NCI-H748 (cell line): ENCODE measurements around the gene CNDP1.

ENCODE experiments used
- DNase-seq: peaks from one replicate; lab custom pipeline; 2025; ENCODE audit not compliant: unreplicated experiment; lab: John Stamatoyannopoulos, UW

Gene CNDP1

DNA sequence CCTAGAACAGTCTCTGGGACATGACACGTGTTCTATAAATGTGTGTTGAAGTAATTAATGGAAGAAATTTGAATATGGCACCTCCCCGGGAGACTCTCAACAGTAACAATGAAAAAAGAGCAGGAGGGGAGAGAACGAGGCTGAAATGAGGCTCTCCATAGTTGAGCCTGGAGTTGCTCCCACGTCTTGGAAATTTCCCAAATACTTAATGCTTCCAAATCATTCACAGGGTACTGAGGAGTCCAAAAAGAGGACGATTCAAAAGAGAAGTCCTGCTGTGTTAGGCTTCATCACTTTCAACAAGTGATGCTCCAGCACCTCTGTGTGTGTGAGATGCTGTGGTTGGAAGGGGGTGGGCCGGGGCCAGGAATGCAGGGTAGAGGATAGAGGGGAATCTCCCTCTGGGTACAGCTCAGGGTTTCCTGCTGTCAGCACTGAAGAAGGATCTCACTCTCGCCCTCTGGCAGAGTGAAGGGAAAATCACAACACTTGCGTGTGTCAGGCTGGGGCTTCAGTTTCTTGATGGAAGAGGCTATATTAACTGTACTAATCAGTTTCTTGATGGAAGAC, 45.3 kb downstream of the CNDP1 start:
- DNase-seq: no peak

DNA sequence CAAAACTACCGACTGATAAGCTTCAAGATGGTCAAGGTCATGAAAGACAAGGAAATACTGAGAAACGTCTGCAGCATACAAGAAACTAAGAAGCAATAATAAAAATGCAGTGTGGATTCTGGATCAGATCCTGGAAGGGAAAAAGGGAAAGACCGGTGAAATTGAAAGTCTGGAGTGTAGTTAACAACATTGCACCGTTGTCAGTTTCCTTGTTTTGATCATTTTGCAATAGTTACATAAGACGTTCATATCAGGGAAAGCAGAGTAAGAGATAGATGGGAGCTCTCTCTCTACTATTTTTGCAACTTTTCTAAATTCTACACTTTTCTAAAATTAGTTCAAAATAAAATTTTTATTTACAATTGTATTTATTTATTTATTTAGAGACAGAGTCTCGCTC, 48.3 kb downstream of the CNDP1 start:
- no peak for DNase-seq

DNA sequence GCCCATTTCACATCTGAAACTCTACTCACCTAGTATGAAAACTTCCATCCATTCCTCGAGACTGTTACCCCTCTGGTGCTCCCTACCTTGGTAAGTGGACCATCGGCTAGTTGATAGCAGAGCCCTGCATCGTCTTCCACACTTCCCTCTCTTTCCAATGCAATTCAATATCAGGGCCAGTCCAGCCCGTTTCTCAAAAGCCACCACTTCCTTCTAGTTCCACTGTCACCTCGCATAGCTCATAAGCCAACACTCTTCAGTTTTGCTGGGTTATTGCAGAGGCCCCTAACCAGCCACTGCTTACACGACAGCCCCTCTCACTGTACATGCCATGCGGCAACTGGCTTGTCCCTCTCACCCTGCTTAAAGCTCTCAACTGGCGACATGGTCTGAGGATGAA, 53.1 kb downstream of the CNDP1 start:
- no peak for DNase-seq

DNA sequence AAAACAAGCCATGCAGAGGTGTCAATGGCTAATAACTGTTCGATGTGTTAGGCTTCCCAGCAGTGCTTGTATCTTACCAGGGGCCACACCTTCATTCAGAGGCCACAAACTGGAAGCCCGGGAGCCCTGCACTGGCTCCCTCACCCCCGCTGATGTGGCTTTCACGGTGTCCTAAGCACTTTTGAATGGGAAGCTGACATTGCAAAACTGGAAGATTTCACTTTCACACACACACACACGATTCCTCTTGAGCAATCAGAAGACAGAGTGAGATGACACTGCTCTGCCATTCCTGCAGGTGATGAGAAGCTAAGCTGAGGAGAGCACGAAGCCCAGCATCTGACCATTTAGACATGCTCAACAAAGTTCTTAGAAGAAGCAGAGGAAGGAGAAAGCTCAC, 54.7 kb downstream of the CNDP1 start:
- no peak for DNase-seq

DNA sequence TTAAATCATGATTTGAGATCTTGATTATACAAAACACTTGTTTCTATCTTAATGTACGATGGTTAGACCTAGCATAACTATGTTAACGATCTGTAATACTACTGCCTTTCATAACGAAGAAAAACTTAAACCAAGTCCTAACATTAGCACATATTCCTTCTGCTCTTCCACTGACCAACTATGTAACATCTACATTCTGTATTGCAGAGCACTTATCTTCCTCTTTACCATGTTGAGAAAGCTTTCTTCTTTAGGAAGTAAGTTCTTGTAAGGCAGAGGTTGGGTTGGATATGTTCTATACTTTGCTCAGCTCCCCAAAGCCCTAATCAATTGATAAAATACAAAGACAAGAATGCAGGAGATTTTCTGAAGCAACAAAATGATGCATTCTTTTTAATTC, 55.5 kb downstream of the CNDP1 start:
- no peak for DNase-seq

DNA sequence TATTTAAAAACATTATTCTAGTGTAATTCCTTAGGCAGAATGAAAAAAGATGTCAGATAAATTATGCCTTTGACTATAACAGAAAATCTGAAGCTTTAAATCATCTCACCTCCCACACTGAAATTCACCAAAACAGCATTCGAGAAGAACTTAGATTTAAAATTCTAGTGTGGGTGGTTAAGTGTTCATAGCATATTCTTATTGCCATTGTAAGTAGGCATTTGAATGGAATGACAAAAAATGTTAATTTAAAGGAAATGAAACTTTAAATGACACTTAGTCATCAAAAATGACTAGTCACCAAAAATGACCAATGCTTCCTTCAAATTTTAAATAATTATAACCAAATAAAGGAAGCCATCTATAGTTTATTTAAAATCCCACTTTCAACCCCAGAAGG, 56.4 kb downstream of the CNDP1 start:
- DNase-seq: no peak

DNA sequence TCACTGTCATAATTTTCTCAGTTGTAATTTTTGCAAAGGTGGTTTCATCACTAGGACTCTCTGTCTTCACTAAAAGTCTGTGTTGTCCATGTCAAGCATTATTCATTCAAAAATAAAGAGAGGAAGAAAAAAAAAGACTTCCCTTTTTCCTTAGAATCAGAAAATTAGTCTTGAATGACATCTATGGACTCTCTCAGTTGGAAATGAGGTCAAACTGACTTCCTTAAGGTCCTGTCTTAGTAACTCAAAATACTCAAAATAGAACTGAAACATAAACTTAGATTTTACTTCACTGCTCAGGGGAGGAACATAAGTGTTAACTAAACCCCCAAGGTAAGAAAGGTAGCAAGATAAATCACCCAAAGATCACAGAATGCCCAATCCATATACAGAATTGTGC, 61.1 kb downstream of the CNDP1 start:
- no peak for DNase-seq

DNA sequence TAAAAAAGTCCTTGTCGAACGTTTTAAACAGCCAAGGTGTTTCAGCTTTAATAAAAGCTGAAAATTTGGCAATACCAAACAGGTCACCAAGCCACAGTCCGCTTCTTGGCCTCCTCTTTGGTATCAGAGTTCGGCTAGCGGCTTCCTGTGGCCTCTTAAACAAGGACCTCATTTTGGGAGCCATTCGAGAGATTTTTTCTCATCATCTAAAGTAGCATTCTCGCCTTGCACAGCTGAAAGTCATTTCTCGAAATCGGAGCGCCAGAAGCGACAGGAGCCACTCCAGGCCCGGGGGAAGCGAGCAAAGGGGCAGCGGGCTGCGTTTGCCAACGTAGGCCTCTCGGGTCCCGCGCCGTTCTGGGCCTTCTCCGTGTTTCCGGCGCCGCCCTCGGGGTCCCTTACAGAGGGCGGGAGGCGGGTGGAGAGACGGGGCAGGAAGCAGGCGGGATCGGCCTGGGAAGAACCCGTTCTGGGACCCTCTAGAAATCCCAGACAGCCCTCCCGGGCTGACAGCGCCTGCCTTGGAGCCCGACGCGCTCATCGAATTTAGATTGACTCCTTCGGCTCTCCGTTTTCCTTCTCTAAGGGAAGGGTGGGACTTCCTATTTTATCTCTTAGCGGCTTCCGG, 62.8 kb downstream of the CNDP1 start:
- peak; percentile 89 for DNase-seq

DNA sequence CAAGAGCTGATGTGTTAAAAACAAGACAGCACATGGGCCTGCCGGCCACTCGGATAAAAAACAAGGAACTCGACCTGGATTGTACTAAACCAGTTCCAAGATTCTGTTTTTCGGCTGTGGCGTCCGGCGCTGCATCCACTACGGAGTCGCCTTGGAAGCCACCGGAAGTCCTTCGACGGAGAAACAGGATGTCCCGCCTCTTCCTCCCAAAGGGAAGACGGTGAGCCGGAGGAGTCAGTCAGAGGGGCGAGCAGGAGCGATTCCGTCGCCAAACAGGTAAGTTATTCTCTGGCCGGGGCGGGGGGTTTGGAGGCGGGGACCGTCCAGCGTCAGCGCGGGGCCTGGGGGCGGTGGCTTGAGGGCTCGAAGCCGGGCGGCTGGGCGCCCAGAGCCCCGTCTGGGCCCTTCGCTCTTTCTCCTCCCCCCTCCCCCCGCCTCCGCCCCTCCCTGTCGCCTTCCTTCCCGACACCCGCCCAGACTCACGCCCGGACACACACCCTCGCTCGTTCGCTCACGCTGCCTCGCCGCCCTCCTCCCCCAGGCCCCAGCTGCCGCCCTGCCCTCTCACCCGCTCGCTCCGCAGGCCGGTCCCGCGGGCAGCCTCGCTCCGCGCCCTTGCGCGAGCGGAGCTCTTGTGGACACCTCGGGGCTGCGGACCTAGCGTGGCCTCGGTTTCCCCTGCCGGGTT, 63.5 kb downstream of the CNDP1 start, which contains the start of gene ZNF407:
ZNF407 (plus strand) TSS at position 209 of the 688 bp plus-strand sequence. CDS start 33,150 bp downstream, outside the sequence.
- DNase-seq: peak; percentile 95

DNA sequence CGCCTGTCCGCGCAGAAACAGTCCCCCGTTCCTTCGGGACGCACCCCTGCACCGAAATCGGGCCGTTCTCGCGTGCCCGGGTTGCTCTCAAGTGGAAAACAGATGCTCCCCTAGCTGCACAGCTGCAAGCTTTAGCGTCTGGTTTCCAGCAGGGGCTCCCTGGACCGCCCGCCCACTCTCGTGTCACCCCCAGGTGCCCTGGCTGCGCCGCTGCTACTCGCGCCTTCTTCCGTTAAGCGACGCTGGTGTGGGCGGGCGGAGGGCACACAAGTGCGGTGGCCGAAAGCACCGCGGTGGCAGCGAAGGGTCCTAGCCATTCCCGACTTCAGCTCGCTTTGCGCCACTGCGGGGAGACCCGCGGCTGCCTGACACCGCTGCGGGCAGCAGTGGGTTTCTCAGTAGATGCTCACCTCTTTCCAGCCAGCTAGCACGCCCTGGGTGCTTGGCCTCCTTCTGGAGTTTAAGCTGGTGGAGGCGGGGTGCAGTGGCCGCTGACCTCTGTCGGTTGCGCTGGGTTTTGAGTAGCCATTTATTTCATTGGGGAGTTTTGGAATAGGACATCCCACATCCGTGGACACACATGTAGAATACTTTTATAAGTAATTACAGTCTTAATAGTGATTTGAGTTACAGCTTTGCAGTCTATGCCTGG, 64.2 kb downstream of the CNDP1 start:
- peak; percentile 80 for DNase-seq

DNA sequence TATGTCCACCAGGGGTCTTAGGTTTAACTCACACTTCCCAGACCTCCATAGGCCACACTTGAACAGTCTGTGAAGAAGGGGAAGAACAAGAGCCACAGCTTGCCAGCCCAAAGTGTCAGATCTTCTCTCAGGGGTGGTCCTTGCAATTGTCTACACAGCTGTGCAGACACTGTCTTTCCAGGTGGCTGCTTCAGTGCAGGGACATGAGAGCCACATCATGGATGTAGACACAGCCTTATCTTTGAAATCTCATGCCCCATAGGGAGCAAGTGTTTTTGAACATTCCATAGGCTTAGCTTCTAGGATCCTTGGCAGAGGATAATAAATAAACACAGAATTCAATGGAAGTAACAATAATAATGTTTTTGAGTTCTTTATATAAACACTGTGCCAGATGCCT, 70.1 kb downstream of the CNDP1 start:
- no peak for DNase-seq

DNA sequence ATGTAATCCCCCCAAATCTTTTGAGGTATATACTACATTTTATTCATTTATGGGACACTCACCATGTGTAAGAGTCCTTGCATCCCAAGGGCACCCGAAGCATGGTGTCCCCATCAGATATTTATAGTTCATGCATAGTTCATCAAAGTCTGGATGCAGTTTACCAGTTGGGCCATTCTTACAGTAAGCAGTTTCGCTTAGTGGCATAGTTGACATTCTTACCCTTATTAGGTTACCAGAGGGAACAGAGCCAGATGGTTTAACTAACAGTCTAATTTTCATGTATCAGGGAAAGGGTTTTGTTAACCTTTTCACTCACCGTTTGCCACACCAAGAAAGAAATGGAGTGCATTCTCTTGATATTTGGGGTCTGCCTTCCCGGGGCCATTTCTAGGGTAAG, 70.5 kb downstream of the CNDP1 start:
- no peak for DNase-seq

DNA sequence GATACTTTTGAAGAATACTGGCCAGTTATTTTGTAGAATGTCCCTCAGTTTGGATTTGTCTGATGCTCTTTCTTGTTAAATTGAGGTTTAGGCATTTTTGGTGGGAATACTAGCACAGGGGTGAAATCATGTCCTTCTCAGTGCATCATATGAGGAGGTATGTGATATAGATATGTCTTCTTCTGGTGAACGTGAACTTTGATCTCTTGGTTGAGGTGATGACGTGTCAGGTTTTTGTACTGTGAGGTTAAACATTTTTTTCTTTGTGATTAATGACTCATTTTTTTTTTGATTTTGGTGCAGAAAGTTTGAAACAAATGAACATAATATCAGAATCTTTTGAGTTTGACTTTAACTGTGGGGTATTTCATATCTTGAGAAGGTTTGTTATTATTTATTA, 74.4 kb downstream of the CNDP1 start:
- no peak for DNase-seq

DNA sequence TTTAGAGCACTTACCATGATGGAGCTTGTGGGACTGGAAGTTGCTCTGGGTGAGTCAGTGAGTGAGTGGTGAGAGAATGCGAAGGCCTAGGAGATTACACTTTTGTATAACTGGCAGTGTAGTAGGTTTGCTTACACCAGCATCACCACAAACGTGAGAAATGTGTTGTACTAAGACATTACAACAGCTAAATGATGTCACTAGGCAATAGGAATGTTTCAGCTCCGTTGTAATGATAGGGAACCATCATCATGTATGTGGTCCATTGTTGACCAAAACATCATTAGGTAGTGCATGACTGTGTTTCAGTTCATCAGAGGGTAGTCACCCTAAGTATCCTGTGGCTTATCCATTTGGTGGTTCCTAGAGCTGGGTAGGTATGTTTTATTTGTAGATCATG, 75.2 kb downstream of the CNDP1 start:
- DNase-seq: no peak

DNA sequence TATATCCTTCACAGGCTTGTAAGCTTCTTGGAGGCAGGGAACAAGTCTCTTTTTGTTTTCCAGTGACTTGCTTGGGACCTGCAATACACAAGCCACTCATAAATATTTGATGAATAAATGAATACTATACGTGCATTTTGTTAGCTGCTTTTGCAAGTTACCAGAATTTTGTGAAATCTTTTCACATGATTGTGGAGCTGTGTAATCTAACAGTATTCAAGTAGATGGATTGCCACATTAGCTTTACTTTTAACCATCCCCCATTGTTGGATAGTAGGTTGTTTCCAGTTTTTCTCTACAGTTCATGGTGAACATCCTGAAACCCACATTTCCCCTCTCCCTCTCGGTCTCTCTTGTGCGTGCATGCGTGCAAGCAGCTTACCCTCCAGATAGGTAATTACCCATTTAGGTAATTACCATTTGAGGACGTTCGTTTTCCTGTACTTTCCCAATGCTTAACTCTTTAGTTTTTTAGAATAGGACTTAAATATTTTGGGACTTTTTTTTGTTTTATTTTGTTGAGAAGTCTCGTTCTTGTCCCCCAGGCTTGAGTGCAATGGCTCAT, 75.8 kb downstream of the CNDP1 start:
- no peak for DNase-seq

DNA sequence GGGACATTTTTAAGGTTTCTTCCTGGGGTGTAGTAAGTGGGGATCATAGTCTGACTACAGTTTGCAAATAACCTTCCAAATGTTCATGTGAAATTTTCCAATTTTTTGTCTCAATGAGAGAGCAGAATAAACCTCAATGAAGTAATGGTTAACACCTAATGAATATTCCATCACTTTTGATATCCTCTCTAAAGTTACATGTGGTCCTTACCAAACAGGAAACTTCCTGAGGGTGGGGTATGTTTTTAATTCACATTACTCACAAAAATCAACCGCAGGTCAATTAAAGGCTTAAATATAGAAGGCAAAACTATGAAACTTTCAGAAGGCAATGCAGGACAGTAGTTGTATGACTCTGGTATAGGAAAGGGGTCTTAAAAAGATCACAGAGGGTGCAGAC, 76.6 kb downstream of the CNDP1 start:
- DNase-seq: no peak

DNA sequence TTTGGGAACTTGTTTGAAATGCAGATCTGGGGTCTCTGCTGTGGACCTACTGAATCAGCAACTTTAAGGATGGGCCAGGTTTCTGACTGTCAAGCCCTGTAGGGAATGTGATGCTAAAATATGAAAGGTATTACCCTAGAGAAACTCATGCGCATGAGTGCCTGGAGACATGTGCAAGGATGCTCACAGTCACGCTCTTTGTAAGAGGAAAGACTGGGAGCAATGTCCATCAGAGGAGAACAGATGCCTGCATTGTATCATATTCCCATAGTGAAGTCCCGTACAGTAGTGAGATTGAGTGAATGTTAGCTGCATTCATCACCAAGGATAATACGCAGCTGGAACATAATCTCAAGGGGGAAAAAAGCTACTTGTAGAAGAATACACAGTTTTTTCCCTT, 77.5 kb downstream of the CNDP1 start:
- no peak for DNase-seq

DNA sequence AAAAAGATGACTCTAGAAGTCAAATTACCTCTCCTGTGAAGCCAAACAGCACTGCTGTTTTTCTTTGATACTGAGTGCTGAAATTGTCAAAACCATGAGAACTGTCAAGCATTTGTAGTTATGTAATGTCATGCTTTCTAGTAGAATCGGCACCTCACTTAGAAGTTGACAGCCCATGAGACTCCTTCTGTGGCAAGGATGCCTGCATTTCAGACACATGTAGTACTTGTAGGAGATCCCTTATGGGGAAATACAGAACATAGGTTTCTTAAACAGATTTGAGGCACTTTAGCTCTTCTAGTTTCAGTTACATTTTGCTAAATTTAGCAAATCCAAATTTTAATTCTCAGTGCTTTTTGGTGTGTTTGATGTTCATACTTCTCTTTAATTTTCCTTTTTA, 79.1 kb downstream of the CNDP1 start:
- DNase-seq: no peak

DNA sequence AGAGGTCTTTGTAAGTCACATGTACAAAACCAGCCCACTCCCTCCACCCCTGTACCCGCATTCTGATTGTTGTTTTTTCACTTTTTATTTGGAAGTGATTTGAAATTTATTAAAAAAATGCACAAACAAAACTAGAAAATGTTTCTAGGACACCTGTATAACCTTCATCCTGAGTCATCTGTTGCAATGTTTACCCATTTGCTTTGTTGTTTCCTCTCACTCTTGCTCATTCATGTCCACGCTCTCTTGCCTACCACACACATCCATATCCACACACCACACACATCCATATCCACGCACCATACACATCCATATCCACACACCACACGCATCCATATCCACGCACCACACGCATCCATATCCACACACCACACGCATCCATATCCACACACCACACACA, 82.2 kb downstream of the CNDP1 start:
- no peak for DNase-seq

DNA sequence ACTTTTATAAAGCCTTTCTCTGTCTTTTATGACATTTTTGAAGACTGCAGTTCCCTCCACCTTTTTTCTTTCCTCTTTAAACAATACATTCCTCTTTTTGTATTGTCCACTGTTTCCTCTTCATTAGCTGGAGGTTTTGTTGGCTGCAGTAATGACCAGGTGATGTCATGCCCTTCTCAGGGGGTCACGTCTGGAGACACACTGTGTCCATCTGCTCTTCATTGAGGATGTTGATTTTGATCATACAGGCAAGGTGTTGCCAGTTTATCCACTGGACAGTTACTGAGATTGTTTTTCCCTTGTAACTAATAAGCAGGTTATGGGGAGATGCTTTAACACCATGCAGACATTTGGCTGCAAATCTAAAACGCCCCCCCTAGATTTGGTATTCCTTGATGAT, 83.2 kb downstream of the CNDP1 start:
- no peak for DNase-seq

DNA sequence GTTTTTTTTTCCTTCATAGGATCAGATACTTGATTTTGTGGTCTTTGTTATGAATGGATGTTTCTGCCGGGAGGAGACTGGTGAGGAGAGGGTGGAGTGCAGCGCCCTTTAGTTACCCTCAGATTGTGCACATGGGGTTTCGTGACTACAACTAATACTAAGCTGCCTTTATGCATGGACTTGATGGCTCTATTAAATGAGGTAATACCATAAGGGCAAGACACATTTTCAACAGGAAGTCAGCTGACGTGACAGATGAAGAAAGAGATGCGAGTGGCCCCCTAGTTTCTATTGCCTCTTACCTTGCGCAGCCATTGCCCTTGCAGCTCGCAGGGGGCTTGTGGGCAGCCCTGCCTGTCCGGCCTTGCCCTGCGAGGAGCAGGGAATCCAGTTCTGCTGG, 87.8 kb downstream of the CNDP1 start:
- DNase-seq: no peak
